Measurements from ENCODE around the gene ABCD2.
"Not testable (repeated sequence)": the region's sequence is repeated elsewhere in the genome, so short reads cannot be mapped to it uniquely, and the experiment has no call there.

The ABCD2 gene

DNA sequence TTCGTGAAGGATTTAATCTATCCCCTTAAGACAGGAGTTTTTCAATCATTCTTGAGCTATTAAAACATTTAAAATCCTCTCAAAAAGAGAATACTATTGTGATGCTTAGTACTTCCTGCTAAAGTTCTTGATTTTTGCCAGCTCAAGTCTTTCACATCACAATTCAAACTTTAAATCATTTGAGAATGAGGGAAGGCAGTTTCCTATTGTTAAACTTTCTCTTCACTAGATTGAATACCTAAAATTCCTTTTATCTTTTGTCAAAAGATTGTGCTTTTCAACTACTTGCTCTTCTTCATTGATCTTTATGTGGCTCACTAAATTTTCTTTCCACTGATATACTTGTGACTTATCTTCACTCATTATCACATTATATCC lies 44.1 kb downstream of the ABCD2 start:
- no peak overlapping the region for H3K4me3 ChIP-seq (ENCODE audit: low read length)
- TF ChIP-seq, protein P1, sequence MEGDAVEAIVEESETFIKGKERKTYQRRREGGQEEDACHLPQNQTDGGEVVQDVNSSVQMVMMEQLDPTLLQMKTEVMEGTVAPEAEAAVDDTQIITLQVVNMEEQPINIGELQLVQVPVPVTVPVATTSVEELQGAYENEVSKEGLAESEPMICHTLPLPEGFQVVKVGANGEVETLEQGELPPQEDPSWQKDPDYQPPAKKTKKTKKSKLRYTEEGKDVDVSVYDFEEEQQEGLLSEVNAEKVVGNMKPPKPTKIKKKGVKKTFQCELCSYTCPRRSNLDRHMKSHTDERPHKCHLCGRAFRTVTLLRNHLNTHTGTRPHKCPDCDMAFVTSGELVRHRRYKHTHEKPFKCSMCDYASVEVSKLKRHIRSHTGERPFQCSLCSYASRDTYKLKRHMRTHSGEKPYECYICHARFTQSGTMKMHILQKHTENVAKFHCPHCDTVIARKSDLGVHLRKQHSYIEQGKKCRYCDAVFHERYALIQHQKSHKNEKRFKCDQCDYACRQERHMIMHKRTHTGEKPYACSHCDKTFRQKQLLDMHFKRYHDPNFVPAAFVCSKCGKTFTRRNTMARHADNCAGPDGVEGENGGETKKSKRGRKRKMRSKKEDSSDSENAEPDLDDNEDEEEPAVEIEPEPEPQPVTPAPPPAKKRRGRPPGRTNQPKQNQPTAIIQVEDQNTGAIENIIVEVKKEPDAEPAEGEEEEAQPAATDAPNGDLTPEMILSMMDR (conservative IDR thresholded peaks at IDR 0.05; ENCODE audit: low read length), result no peak
- no peak for DNase-seq (ENCODE audit: low read depth)

GRCh38 chr12:39574785-39575497 lies 44.7 kb downstream of the ABCD2 start:
- H3K4me3 ChIP-seq (ENCODE audit: low read length), result no peak overlapping the region
- TF ChIP-seq, protein P1 (conservative IDR thresholded peaks at IDR 0.05; ENCODE audit: low read length), result no peak
- no peak for DNase-seq (ENCODE audit: low read depth)

- TF ChIP-seq, protein P1 (conservative IDR thresholded peaks at IDR 0.05; ENCODE audit: low read length), result no peak
- no peak for DNase-seq (ENCODE audit: low read depth)
- H3K4me3 ChIP-seq (ENCODE audit: low read length), result no peak overlapping the region
Observed at GRCh38 chr12:39574378-39574777, 45.2 kb downstream of the ABCD2 start.

- TF ChIP-seq, protein P1 (conservative IDR thresholded peaks at IDR 0.05; ENCODE audit: low read length), result no peak
- no peak for DNase-seq (ENCODE audit: low read depth)
- no peak overlapping the region for H3K4me3 ChIP-seq (ENCODE audit: low read length)
Observed at GRCh38 chr12:39573971-39574370, 45.6 kb downstream of the ABCD2 start.

GRCh38 chr12:39572551-39572950 lies 47.1 kb downstream of the ABCD2 start:
- no peak overlapping the region for H3K4me3 ChIP-seq (ENCODE audit: low read length)
- no peak for DNase-seq (ENCODE audit: low read depth)
- TF ChIP-seq, protein P1 (conservative IDR thresholded peaks at IDR 0.05; ENCODE audit: low read length), result no peak

DNA sequence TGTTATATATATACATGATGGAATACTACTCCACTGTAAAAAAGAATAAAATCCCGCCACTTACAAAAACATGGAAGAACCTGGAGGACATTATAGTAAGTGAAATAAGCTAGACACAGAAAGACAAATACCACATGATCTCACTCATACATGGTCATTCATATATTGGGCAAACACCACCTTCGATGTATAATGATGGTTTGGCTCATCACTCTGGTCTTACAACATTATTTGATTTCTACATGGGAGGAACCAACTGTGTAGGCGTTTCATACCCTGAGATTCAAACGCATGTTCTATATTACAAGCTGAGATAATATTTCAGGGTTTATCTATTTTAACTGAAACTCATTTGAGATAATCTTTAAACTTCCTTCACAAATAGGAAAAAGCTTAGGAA lies 48.3 kb downstream of the ABCD2 start:
- no peak for DNase-seq (ENCODE audit: low read depth)
- no peak overlapping the region for H3K4me3 ChIP-seq (ENCODE audit: low read length)
- TF ChIP-seq, protein P1 (conservative IDR thresholded peaks at IDR 0.05; ENCODE audit: low read length), result no peak

- no peak overlapping the region for H3K4me3 ChIP-seq (ENCODE audit: low read length)
- TF ChIP-seq, protein P1 (conservative IDR thresholded peaks at IDR 0.05; ENCODE audit: low read length), result no peak
- DNase-seq (ENCODE audit: low read depth), result no peak
Observed at GRCh38 chr12:39553476-39553875, 66.1 kb downstream of the ABCD2 start.

DNA sequence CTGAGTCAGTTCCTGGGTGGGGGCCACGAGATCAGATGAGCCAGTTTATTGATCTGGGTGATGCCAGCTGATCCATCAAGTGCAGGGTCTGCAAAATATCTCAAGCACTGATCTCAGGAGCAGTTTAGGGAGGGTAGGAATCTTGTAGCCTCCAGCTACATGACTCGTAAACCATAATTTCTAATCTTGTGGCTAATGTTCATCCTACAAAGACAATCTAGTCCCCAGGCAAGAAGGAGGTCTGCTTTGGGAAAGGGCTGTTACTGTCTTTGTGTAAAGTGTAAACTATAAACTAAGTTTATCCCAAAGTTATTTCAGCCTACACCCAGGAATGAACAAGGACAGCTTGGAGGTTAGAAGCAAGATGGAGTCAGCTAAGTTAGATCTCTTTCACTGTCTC lies 75.4 kb downstream of the ABCD2 start:
- not testable (repeated sequence) for DNase-seq (ENCODE audit: low read depth); H3K4me3 ChIP-seq (ENCODE audit: low read length)

All from AG10803 (cell line).